Measurements from ENCODE around the gene RPP40.
A peak's percentile ranks its signal among the peaks of the same experiment; 100 is the strongest.

Gene RPP40

DNA sequence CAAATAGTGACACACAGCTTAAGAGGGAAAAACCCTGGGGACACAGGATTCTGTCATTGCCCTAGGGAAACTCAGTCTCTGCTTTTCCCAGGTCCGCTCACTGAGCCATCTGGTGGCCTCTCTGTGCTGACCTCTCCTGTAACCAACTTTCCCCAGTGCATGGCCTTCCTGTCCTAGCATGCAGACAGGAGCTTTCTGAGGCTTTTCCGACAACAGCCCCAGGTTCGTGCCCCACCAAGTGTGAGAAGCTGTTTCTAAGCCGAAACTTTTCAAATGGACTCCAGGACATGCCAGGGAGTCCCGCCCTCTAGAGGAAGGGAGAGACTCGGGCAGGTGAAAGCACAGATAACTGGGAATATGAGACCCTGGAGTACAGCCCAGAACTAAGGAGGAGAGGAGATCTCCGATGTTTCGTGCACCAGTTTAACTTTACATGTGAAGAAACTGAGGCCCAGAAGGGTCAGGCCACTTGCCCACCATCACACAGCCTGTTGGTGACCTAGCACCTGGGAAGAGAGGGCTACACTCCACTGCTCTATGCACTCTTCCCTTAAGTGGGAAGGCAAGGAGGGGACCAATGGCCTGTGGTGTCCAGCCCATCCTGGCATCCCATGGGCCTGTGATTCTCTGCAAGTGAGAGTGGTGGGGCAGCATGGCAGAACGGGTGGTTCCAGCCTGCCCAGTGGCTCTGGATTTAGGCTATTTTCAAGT is 46.2 kb downstream of the RPP40 start:
- H2BK120ac ChIP-seq (ENCODE audit: insufficient read depth, low read length, poor library complexity): no peak overlapping the region
- no peak overlapping the region for H3K27ac ChIP-seq (ENCODE audit: low read depth, low read length)
- H3K36me3 ChIP-seq (ENCODE audit: control insufficient read depth in 1 of 2, insufficient read depth in 2 of 2, low read length in 2 of 2): peaks cover 16 to 17% of the 10 kb centered on the region in 2 experiments
- H3K9ac ChIP-seq (ENCODE audit: low read length): no peak overlapping the region
- H2AFZ ChIP-seq (ENCODE audit: insufficient read depth, low read length, poor library complexity): no peak overlapping the region
- H2BK12ac ChIP-seq (ENCODE audit: low read length): no peak overlapping the region
- no peak overlapping the region for H3K4me3 ChIP-seq (ENCODE audit: low read depth, low read length)
- H3K18ac ChIP-seq (ENCODE audit: low read length): no peak overlapping the region
- H4K12ac ChIP-seq (ENCODE audit: low read depth, low read length): no peak overlapping the region
- H2BK5ac ChIP-seq (ENCODE audit: low read depth, low read length, poor library complexity): no peak overlapping the region
- no peak overlapping the region for H3K4ac ChIP-seq (ENCODE audit: low read depth, low read length)
- DNase-seq: peak; percentile 62 to 80
- no peak overlapping the region for H4K8ac ChIP-seq (ENCODE audit: low read depth, low read length)
- H3K9me3 ChIP-seq (ENCODE audit: insufficient read depth, low read depth, low read length): peaks cover 2% of the 10 kb centered on the region
- no peak overlapping the region for H3K14ac ChIP-seq (ENCODE audit: low read length)
- no peaks in the 10 kb centered on the region for H3K79me1 ChIP-seq (ENCODE audit: low read length)
- no peaks in the 10 kb centered on the region for H3K27me3 ChIP-seq (ENCODE audit: insufficient read depth, low read length)
- no peak overlapping the region for H2AK5ac ChIP-seq (ENCODE audit: low read length)
- H3K23ac ChIP-seq (ENCODE audit: low read length): no peak overlapping the region
- no peak overlapping the region for H3K4me2 ChIP-seq (ENCODE audit: low read length)
- no peaks in the 10 kb centered on the region for H3K4me1 ChIP-seq (ENCODE audit: control insufficient read depth in 1 of 2, insufficient read depth in 2 of 2, low read length in 2 of 2)
- no peak overlapping the region for H4K91ac ChIP-seq (ENCODE audit: low read depth, low read length)
- no CpG with 5 or more reads among the region's 9 CpGs for WGBS (ENCODE audit: extremely low coverage, insufficient coverage, insufficient read length)
- no peaks in the 10 kb centered on the region for H3K79me2 ChIP-seq (ENCODE audit: control insufficient read depth, insufficient read depth, low read length, poor library complexity)

DNA sequence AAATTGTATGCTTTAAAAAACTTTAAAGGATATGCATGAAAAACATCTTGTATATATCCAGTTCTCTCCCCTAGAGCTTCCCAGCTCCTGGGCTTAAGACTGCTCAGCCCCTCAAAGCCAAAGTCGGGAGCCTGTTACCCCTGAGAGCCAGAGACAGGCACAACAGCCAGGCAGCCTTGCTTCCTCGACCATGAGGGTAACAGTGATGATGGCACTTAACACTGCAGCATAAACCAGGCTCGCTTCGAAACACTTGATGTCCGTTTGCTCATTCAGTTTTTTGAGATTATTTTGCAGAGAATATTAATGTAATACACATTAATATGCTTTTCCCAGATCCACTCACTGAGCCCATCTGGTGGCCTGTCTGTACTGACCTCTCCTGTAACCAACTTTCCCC is 47.2 kb downstream of the RPP40 start:
- no peak overlapping the region for H2BK12ac ChIP-seq (ENCODE audit: low read length)
- no peak overlapping the region for H3K14ac ChIP-seq (ENCODE audit: low read length)
- H4K91ac ChIP-seq (ENCODE audit: low read depth, low read length): no peak overlapping the region
- peak overlapping the region; percentile 35 for H3K4me3 ChIP-seq (ENCODE audit: low read depth, low read length)
- H2AK5ac ChIP-seq (ENCODE audit: low read length): no peak overlapping the region
- H3K18ac ChIP-seq (ENCODE audit: low read length): no peak overlapping the region
- no peak overlapping the region for H4K8ac ChIP-seq (ENCODE audit: low read depth, low read length)
- no peak overlapping the region for H2AFZ ChIP-seq (ENCODE audit: insufficient read depth, low read length, poor library complexity)
- H3K36me3 ChIP-seq (ENCODE audit: control insufficient read depth in 1 of 2, insufficient read depth in 2 of 2, low read length in 2 of 2): peaks cover 24% of the 10 kb centered on the region in 2 experiments
- no peaks in the 10 kb centered on the region for H3K79me2 ChIP-seq (ENCODE audit: control insufficient read depth, insufficient read depth, low read length, poor library complexity)
- H3K27me3 ChIP-seq (ENCODE audit: insufficient read depth, low read length): no peaks in the 10 kb centered on the region
- H3K27ac ChIP-seq (ENCODE audit: low read depth, low read length): no peak overlapping the region
- no peaks in the 10 kb centered on the region for H3K79me1 ChIP-seq (ENCODE audit: low read length)
- H3K9me3 ChIP-seq (ENCODE audit: insufficient read depth, low read depth, low read length): peaks cover 3% of the 10 kb centered on the region
- H3K4me2 ChIP-seq (ENCODE audit: low read length): no peak overlapping the region
- no peak overlapping the region for H3K9ac ChIP-seq (ENCODE audit: low read length)
- no peak overlapping the region for H4K12ac ChIP-seq (ENCODE audit: low read depth, low read length)
- H3K23ac ChIP-seq (ENCODE audit: low read length): no peak overlapping the region
- no peak for DNase-seq
- no peak overlapping the region for H2BK5ac ChIP-seq (ENCODE audit: low read depth, low read length, poor library complexity)
- H3K4ac ChIP-seq (ENCODE audit: low read depth, low read length): no peak overlapping the region
- H2BK120ac ChIP-seq (ENCODE audit: insufficient read depth, low read length, poor library complexity): no peak overlapping the region
- no CpG with 5 or more reads among the region's 5 CpGs for WGBS (ENCODE audit: extremely low coverage, insufficient coverage, insufficient read length)
- no peaks in the 10 kb centered on the region for H3K4me1 ChIP-seq (ENCODE audit: control insufficient read depth in 1 of 2, insufficient read depth in 2 of 2, low read length in 2 of 2)

DNA sequence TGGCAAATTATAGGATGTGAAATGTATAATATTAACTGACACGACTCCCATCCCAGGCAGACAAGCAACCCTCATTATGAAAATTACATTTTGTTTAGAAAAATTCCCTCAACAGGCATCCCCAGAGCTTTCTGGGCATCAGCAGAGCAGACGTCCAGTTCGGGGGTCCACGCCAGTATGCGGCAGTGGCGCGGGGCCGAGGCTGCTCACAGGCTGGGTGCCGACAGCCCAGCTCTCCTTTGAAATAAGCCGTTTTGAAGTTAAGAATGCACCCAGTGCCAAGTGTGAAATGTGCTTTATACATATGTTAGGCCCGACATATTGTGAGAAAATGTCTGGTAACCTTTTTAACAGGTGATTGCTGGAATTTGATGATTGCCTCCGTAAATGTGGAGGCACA is 50.4 kb downstream of the RPP40 start:
- no peaks in the 10 kb centered on the region for H3K79me2 ChIP-seq (ENCODE audit: control insufficient read depth, insufficient read depth, low read length, poor library complexity)
- H4K91ac ChIP-seq (ENCODE audit: low read depth, low read length): no peak overlapping the region
- H3K27ac ChIP-seq (ENCODE audit: low read depth, low read length): no peak overlapping the region
- H2BK5ac ChIP-seq (ENCODE audit: low read depth, low read length, poor library complexity): no peak overlapping the region
- WGBS (ENCODE audit: extremely low coverage, insufficient coverage, insufficient read length): no CpG with 5 or more reads among the region's 12 CpGs
- peaks cover 10 to 11% of the 10 kb centered on the region in 2 experiments for H3K4me1 ChIP-seq (ENCODE audit: control insufficient read depth in 1 of 2, insufficient read depth in 2 of 2, low read length in 2 of 2)
- no peak overlapping the region for H3K4ac ChIP-seq (ENCODE audit: low read depth, low read length)
- H2BK120ac ChIP-seq (ENCODE audit: insufficient read depth, low read length, poor library complexity): no peak overlapping the region
- H4K12ac ChIP-seq (ENCODE audit: low read depth, low read length): no peak overlapping the region
- H3K18ac ChIP-seq (ENCODE audit: low read length): no peak overlapping the region
- no peak overlapping the region for H2AFZ ChIP-seq (ENCODE audit: insufficient read depth, low read length, poor library complexity)
- DNase-seq: no peak
- peaks cover 9% of the 10 kb centered on the region for H3K9me3 ChIP-seq (ENCODE audit: insufficient read depth, low read depth, low read length)
- no peaks in the 10 kb centered on the region for H3K79me1 ChIP-seq (ENCODE audit: low read length)
- H3K36me3 ChIP-seq (ENCODE audit: control insufficient read depth in 1 of 2, insufficient read depth in 2 of 2, low read length in 2 of 2): peaks cover 33 to 43% of the 10 kb centered on the region in 2 experiments
- H4K8ac ChIP-seq (ENCODE audit: low read depth, low read length): no peak overlapping the region
- H3K4me3 ChIP-seq (ENCODE audit: low read depth, low read length): no peak overlapping the region
- H3K4me2 ChIP-seq (ENCODE audit: low read length): no peak overlapping the region
- no peak overlapping the region for H3K14ac ChIP-seq (ENCODE audit: low read length)
- no peak overlapping the region for H2BK12ac ChIP-seq (ENCODE audit: low read length)
- no peaks in the 10 kb centered on the region for H3K27me3 ChIP-seq (ENCODE audit: insufficient read depth, low read length)
- H2AK5ac ChIP-seq (ENCODE audit: low read length): no peak overlapping the region
- H3K9ac ChIP-seq (ENCODE audit: low read length): no peak overlapping the region
- no peak overlapping the region for H3K23ac ChIP-seq (ENCODE audit: low read length)

DNA sequence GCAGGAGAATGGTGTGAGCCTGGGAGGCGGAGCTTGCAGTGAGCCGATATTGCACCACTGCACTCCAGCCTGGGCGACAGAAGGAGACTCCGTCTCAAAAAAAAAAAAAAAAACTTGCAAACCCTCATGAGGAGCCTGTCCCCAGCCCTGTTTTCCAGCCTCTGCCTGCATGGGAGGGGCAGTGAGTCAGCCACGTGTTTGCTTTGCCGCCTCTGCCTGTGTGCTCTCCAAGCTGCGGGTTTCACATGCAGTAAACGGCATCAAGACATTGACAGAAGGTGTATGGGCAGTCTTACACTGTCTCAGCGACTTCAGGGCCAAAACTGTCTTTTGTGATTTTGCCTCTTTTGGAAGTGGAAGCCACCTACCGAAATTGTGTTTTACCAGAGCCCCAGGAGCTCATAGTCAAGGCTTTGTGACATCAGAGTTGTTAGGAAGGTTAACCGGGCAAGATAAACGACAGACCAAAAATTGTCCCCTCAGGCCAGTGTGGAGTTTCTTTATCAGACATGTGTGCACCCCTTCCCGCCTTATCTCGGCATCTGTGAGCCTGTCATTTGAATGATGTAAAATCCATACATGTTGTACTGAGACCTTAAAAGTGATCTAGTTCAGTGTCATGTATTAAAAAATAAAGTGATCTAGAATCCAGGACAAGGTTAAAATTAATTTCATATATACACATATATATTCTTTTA is 52.9 kb downstream of the RPP40 start:
- Histone ChIP-seq H3K23ac (ENCODE audit: low read length) (no peak overlapping the region), H3K27me3 (ENCODE audit: insufficient read depth, low read length) (no peaks in the 10 kb centered on the region), H3K4me1 (ENCODE audit: control insufficient read depth in 1 of 2, insufficient read depth in 2 of 2, low read length in 2 of 2) (peaks cover 24 to 25% of the 10 kb centered on the region in 2 experiments), H4K8ac (ENCODE audit: low read depth, low read length) (no peak overlapping the region), H3K27ac (ENCODE audit: low read depth, low read length) (no peak overlapping the region), H2BK120ac (ENCODE audit: insufficient read depth, low read length, poor library complexity) (no peak overlapping the region), H3K9ac (ENCODE audit: low read length) (no peak overlapping the region), H3K4me3 (ENCODE audit: low read depth, low read length) (no peak overlapping the region), H3K4ac (ENCODE audit: low read depth, low read length) (no peak overlapping the region), H3K36me3 (ENCODE audit: control insufficient read depth in 1 of 2, insufficient read depth in 2 of 2, low read length in 2 of 2) (peaks cover 42 to 57% of the 10 kb centered on the region in 2 experiments), H2AFZ (ENCODE audit: insufficient read depth, low read length, poor library complexity) (no peak overlapping the region), H3K18ac (ENCODE audit: low read length) (no peak overlapping the region), H3K79me2 (ENCODE audit: control insufficient read depth, insufficient read depth, low read length, poor library complexity) (no peaks in the 10 kb centered on the region), H3K9me3 (ENCODE audit: insufficient read depth, low read depth, low read length) (peaks cover 8% of the 10 kb centered on the region), H2BK5ac (ENCODE audit: low read depth, low read length, poor library complexity) (no peak overlapping the region), H3K14ac (ENCODE audit: low read length) (no peak overlapping the region), H4K91ac (ENCODE audit: low read depth, low read length) (no peak overlapping the region), H3K79me1 (ENCODE audit: low read length) (no peaks in the 10 kb centered on the region), H4K12ac (ENCODE audit: low read depth, low read length) (no peak overlapping the region), H2AK5ac (ENCODE audit: low read length) (no peak overlapping the region), H3K4me2 (ENCODE audit: low read length) (no peak overlapping the region), H2BK12ac (ENCODE audit: low read length) (no peak overlapping the region)
- no CpG with 5 or more reads among the region's 14 CpGs for WGBS (ENCODE audit: extremely low coverage, insufficient coverage, insufficient read length)
- peak; percentile 92 to 94 for DNase-seq
